Activated CD4-positive, alpha-beta T cell treated with anti-CD3 and anti-CD28 coated beads for 4 hours (primary cell): ENCODE results near the gene DNMT3B.
"Not testable (repeated sequence)": the region's sequence is repeated elsewhere in the genome, so short reads cannot be mapped to it uniquely, and the experiment has no call there.

ENCODE experiments used
- DNase-seq, 2 donors: peaks; one replicate each; pipeline ENCODE4 v3.0.0-alpha.2; 2020

Gene DNMT3B

GRCh38 chr20:32792316-32792715 is 30.1 kb downstream of the DNMT3B start:
- peak in 1 of 2 donors; percentile 20 for DNase-seq

GRCh38 chr20:32792731-32793458 is 30.7 kb downstream of the DNMT3B start:
- DNase-seq, result no peak

- no peak for DNase-seq
These were observed 34.3 kb downstream of the DNMT3B start for GRCh38 chr20:32796383-32796948.

GRCh38 chr20:32796981-32797451 is 34.8 kb downstream of the DNMT3B start:
- no peak for DNase-seq

GRCh38 chr20:32797571-32797970 is 35.4 kb downstream of the DNMT3B start:
- not testable (repeated sequence) for DNase-seq

- DNase-seq, result no peak
These were observed 36.1 kb downstream of the DNMT3B start for GRCh38 chr20:32798046-32798981.

- no peak for DNase-seq
These were observed 40.9 kb downstream of the DNMT3B start for GRCh38 chr20:32803092-32803491.

- no peak for DNase-seq
These were observed 42.0 kb downstream of the DNMT3B start for GRCh38 chr20:32804022-32804715.

- DNase-seq, result no peak
These were observed 42.6 kb downstream of the DNMT3B start for GRCh38 chr20:32804817-32805216.

- no peak for DNase-seq
These were observed 43.5 kb downstream of the DNMT3B start for GRCh38 chr20:32805721-32806120.

GRCh38 chr20:32806356-32806755 is 44.2 kb downstream of the DNMT3B start:
- DNase-seq, result no peak

GRCh38 chr20:32807706-32808105 is 45.5 kb downstream of the DNMT3B start:
- no peak for DNase-seq

GRCh38 chr20:32808438-32808837 is 46.3 kb downstream of the DNMT3B start:
- no peak for DNase-seq

- no peak for DNase-seq
These were observed 47.7 kb downstream of the DNMT3B start for GRCh38 chr20:32809907-32810306.

- no peak for DNase-seq
These were observed 48.8 kb downstream of the DNMT3B start for GRCh38 chr20:32810941-32811340.

- DNase-seq, result no peak
These were observed 49.7 kb downstream of the DNMT3B start for GRCh38 chr20:32811886-32812285.

GRCh38 chr20:32819992-32820697 is 58.0 kb downstream of the DNMT3B start:
- DNase-seq, result peak; percentile 70 to 88

- DNase-seq, result no peak
These were observed 58.7 kb downstream of the DNMT3B start for GRCh38 chr20:32820698-32821377.

GRCh38 chr20:32822225-32822624 is 60.0 kb downstream of the DNMT3B start:
- DNase-seq, result no peak

GRCh38 chr20:32823078-32823477 is 60.9 kb downstream of the DNMT3B start:
- DNase-seq, result peak in 1 of 2 donors; percentile 12
